HG03025 (cell line): ENCODE results near the gene PPP1R9A.

ENCODE experiments used
- ATAC-seq: cut with Tn5 transposase; IDR thresholded peaks from one replicate; pipeline ENCODE4 v1.9.1; 2021; ENCODE audit warnings: mild to moderate bottlenecking, moderate library complexity; ENCODE audit not compliant: unreplicated experiment, low FRiP score

The PPP1R9A gene

GRCh38 chr7:95026018-95026417, 118.6 kb downstream of the PPP1R9A start:
- no peak for ATAC-seq

GRCh38 chr7:95026421-95027072, 119.2 kb downstream of the PPP1R9A start:
- no peak for ATAC-seq

- ATAC-seq = no peak
Measured at GRCh38 chr7:95027234-95027872, 120.0 kb downstream of the PPP1R9A start.

GRCh38 chr7:95028683-95029082, 121.3 kb downstream of the PPP1R9A start:
- ATAC-seq = no peak

- ATAC-seq = no peak
Measured at GRCh38 chr7:95035295-95035694, 127.9 kb downstream of the PPP1R9A start.

GRCh38 chr7:95041031-95041430, 133.6 kb downstream of the PPP1R9A start:
- no peak for ATAC-seq

- ATAC-seq = no peak
Measured at GRCh38 chr7:95045236-95045923, 138.0 kb downstream of the PPP1R9A start.

- ATAC-seq = no peak
Measured at GRCh38 chr7:95046494-95047240, 139.3 kb downstream of the PPP1R9A start.

GRCh38 chr7:95047291-95047690, 139.9 kb downstream of the PPP1R9A start:
- no peak for ATAC-seq

- no peak for ATAC-seq
Measured at GRCh38 chr7:95052566-95053094, 145.2 kb downstream of the PPP1R9A start.

- ATAC-seq = no peak
Measured at GRCh38 chr7:95054386-95054785, 147.0 kb downstream of the PPP1R9A start.

GRCh38 chr7:95055295-95055694, 147.9 kb downstream of the PPP1R9A start:
- no peak for ATAC-seq

- no peak for ATAC-seq
Measured at GRCh38 chr7:95056107-95056739, 148.8 kb downstream of the PPP1R9A start.

GRCh38 chr7:95056901-95057300, 149.5 kb downstream of the PPP1R9A start:
- no peak for ATAC-seq

GRCh38 chr7:95059842-95060313, 152.5 kb downstream of the PPP1R9A start:
- ATAC-seq = no peak

- ATAC-seq = no peak
Measured at GRCh38 chr7:95062901-95063300, 155.5 kb downstream of the PPP1R9A start.

- ATAC-seq = no peak
Measured at GRCh38 chr7:95066737-95067530, 159.5 kb downstream of the PPP1R9A start.

- ATAC-seq = no peak
Measured at GRCh38 chr7:95088536-95089215, 181.3 kb downstream of the PPP1R9A start.
